Renal cortical epithelial cell (primary cell): ENCODE data around the gene CDH6. TPM values are rescaled to one million over a fixed set of nuclear protein-coding genes. Genes with fewer than 3 reads are reported as not detected.

ENCODE experiments used
- DNase-seq: peaks from one replicate; pipeline ENCODE4 v3.0.0-alpha.2; 2011; ENCODE audit warnings: low read depth
- total RNA-seq: library from RNA; depleted of rRNA; stranded (reverse); fragments of >200 nt; gene quantifications from 2 replicates; pipeline ENCODE4 v1.2.3, GENCODE V29; 2014

The CDH6 gene
- 207 and 416 TPM in 2 replicates for total RNA-seq

GRCh38 chr5:31193591-31194467, at the start of gene CDH6:
TSS of gene CDH6 (plus strand) at chr5:31193686. CDS start at chr5:31267474, 73,788 bp downstream.
- DNase-seq: peak; percentile 78

DNA sequence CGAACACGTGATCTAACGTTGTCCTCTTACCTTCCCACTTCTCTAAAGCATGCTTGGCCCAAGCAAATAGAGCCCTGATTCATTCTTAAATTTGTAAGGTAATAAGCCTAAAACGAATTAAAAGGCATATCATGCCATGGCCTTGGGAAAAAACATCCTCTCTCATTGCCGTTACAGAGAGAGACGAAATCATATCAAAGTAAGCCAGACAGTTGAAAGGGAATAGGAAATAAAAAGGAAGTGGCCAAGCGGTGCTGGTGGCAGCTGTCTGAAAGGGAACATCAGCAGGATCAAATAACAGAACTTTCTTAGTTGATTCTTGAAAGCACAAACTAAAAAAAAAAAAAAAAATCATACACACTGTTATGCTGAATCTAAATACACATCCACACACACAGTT, 49.1 kb upstream of the CDH6 start:
- DNase-seq: no peak

- peak; percentile 32 for DNase-seq
Observed at GRCh38 chr5:31148959-31149475, 44.5 kb upstream of the CDH6 start.

- DNase-seq: peak; percentile 67
Observed at GRCh38 chr5:31153521-31153920, 40.0 kb upstream of the CDH6 start.

DNA sequence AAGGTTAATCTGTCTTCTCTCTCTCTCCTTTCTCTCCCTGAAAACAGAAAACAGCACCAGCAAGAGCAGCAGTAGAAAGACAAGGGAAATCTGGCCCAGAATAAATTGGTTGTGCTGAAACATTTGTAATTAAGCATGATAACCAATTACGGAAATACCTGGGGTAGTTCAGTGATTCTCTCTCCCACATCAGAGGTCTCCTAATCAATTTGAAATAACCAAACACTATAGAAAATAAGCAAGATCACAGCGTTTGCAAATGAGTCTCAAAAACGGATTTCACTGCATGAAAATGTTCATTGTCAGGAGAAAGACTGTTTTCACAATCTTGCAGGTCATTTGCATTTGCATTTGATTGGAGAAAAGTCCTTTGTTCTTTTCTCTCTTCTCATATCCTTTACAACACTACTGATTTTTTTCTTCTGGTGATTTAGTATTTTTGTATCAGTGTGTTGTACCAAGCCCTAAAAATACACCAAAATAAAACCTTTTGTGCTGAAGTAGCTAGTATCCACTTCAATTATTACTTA, 36.8 kb upstream of the CDH6 start:
- DNase-seq: no peak

DNA sequence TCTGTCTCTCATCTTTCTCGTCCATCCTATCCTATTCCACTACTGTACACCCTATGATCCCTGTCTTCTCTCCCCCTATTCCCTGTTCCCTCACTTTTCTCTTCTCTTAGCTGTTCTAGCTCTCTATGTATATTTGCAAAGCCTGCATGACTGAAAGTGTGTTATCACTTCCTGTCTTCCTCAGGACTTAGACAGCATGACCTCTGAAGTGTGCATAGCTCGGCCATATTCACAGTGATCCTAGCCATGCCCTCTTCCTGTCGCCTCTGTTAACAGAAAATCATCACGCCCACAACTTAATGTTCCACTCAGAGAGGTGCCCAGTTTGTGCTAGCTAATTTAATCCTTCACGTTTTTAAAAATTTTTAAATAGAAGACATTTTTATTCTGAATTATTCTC, 35.8 kb upstream of the CDH6 start:
- DNase-seq: no peak

- no peak for DNase-seq
Observed at GRCh38 chr5:31158686-31159085, 34.8 kb upstream of the CDH6 start.

- peak; percentile 68 for DNase-seq
Observed at GRCh38 chr5:31161781-31162181, 31.7 kb upstream of the CDH6 start.

GRCh38 chr5:31165729-31166128, 27.8 kb upstream of the CDH6 start:
- DNase-seq: no peak

DNA sequence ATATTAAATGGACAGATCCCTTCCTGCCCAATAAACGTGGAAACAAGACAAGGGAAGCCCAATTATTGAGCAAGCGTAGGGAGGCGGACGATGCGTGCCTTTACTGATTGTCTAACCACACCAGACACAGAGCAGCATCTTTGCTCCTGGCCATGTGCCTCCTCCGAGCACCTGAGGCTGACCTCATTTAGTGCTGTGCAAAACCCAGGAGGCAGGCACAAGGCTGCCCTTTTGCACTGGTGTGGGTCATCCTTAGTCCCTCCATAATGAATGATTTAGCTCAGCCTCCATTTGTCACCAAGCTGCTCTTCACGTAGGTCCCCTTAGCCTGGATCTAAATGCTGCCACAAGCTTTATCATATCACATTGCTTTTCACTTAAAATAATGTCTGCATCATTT, 24.1 kb upstream of the CDH6 start:
- DNase-seq: no peak

GRCh38 chr5:31172881-31173280, 20.6 kb upstream of the CDH6 start:
- peak; percentile 68 for DNase-seq

- peak; percentile 75 for DNase-seq
Observed at GRCh38 chr5:31173614-31174013, 19.9 kb upstream of the CDH6 start.

- no peak for DNase-seq
Observed at GRCh38 chr5:31181376-31181987, 12.0 kb upstream of the CDH6 start.

DNA sequence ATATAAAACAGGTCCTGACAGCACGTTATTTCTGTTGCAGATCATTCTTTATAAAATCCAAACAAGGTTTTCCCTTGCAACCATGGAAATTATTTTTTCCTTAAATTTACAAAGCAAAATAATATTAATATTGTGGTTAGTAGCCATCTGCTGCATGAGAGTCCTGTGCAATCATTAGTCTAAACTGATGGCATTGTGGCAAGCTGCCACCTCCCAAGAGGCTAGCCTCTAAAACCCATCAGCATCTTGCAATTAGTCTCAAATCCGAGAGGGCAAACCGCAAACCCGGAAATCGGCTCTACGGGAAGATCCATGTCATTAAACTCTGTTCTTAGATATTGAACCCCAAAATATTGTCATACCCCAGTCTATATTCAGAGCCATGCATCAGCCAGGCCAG, 11.3 kb upstream of the CDH6 start:
- no peak for DNase-seq

GRCh38 chr5:31185951-31186350, 7.5 kb upstream of the CDH6 start:
- DNase-seq: no peak

GRCh38 chr5:31186672-31187267, 6.7 kb upstream of the CDH6 start:
- DNase-seq: peak; percentile 58

DNA sequence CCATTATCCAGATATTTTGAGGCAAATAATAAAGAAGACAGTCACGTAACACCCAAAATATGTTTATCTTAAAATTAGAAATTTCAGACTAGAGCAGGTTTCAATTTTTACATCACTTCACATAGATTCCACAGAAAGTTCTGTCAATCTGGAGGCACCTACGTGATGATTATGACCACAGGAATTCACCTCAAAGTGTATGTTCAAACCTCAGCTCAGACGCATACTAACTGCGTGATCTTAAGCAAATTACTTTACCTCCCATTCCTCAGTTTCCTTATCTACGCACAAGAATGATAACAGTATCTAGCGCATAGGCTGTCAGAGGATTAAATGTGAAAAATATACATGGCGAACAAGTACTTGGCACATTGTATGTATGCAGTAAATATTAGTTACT, 5.9 kb upstream of the CDH6 start:
- no peak for DNase-seq

- DNase-seq: peak; percentile 26
Observed at GRCh38 chr5:31192442-31192841, 1.0 kb upstream of the CDH6 start.

- peak; percentile 28 for DNase-seq
Observed at GRCh38 chr5:31193116-31193515, 370 bp upstream of the CDH6 start.

- no peak for DNase-seq
Observed at GRCh38 chr5:31194468-31194813, 955 bp downstream of the CDH6 start.

DNA sequence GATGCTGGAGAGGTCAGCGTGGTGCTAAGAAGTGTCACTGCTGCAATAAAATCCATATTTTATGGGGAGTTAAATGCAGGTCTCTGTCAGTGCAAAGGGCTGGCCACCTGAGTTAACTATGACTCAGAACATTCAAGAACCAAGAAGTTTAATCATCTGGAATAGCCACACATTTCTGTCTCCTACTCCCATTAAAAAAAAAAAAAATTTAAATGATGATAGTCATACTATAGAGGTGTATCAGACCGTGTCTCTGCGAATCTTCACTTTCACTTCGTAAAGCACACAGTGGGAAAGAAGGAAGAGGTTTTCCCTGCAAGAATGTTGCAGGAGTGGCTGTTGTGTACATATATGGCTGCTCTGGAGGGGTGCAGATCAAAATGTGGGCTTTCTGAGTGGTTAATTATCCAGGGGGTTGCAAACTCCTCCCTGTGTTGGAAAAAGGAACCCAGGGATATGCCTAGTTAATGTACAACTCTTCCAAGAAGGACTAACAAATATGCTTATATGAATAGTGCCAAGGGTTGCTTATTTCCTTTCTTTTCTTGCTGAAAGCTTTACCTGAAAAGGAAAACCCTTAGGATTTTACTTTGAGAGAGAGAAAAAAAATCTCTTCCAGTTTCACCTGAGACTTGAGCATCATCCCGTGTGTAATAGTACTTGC, 1.5 kb downstream of the CDH6 start:
- peak; percentile 60 for DNase-seq

DNA sequence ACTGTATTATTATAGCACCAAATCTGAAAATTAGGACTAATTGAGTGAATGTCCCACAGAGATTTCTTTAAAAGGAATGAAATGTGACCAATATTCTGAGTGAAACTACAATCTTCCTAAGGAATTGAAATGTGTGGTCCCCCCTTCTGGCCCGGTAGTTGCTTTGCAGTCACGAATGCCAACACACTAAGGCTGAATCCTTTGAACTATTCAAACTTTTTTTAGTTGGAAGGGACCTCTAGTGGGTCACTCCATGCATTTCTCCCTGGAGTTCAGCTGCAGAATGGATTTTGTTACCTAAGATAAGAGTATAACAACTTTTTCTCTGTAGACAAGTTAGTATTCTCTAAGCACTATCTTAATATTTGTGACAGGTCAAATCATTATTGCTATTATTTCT, 2.8 kb downstream of the CDH6 start:
- DNase-seq: peak; percentile 66
